Measurements from ENCODE around the gene ADGRD1.

The ADGRD1 gene

DNA sequence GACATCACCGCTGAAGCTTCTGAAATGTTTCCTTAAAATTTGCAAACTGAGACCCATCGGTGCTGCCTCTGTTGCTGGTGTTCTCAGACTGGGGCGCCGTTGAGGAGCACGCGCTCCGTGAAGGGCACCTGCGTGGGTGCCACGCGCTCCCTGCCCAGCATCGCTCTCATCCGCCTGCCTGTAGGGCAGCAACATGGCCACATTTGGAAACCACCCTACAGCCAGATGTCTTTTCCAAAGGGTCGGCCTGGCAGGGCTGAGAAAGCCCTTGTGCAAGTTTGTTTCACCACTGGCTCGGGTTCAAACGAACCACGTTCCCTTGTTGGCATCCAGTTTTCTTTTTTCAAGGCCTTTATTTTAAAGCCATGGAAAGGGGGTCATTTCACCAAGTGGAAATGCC lies 13.9 kb downstream of the ADGRD1 start:
- DNase-seq, result no peak

DNA sequence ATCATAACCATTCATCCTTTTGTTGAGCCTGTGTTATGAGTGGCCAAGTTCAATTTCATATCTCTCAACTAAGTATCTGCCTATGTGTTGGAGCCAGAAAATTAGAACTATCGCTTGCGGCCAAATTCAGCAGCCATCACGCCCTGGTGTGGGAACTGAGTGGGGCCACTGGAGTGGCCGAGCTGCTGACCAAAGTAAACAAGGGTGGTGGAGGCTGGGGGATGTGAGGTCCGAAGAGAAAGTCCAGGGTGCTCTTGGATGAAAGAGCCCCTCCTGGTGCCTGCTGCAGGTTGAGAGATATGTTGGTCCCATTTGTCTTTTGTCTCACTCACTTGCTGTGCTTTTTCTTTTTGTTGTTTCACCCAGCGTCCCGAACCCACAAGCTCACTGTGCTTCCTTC lies 14.9 kb downstream of the ADGRD1 start:
- DNase-seq, result no peak

DNA sequence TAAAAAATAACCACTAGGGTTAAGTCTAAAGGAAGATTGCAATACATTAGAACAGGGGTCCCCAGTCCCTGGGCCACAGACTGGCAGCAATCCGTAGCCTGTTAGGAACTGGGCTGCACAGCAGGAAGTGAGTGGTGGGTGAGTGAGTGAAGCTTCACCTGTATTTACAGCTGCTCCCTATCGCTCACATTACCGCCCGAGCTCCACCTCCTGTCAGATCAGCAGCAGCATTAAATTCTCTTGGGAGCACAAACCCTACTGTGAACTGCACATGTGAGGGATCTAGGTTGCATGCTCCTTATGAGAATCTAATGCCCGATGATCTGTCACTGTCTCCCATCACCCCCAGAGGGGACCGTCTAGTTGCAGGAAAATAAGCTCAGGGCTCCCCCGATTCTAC lies 15.5 kb downstream of the ADGRD1 start:
- no peak for DNase-seq

DNA sequence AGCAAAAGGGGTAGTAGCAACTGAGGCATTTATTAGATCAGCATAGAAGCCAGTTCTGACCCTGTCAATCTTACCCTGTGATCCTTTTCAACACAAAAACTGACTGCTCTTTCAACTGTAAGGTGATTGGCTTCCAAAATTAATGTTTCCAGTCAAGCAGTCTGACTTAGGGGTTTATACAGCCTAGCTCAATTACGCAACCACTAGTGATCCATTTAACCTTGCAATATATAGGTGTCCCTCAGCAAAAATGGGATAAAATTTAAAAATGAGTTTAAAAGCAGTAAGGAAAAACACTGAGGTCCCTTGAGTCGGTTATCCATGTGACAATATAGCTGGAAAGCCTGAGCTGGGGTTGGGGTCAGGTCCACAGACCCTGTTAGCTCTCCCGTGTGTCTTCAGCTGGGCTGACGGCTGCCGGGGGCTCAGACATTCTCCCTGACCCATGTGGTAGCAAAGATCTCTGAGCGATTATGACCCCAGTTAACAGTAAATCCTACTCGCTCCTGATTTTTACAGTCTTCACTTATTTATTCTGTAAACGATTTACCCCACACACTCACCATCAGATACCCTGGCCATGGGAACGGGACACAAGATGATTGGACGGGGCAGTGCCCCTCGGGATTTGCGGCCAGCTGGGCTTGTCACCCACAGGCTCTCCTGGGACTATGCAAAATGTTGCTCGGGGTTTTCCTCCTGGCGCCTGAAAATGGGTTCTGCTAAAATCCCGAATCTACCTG lies 16.6 kb downstream of the ADGRD1 start:
- no peak for DNase-seq

DNA sequence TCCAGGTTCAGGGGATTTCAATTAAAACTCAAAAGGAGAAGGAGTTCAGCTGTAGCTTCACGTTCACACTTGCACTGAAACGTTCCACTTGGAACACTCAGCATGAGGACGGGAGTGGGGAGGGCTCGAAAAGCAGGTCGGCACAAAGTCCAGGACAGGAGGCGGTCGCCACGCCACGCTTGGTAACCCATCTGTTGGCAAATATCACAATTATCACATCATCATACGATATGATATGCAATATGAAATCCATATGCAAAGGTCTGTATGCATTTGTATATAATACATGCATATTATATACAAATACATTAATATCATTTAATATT lies 17.2 kb downstream of the ADGRD1 start:
- DNase-seq, result no peak

DNA sequence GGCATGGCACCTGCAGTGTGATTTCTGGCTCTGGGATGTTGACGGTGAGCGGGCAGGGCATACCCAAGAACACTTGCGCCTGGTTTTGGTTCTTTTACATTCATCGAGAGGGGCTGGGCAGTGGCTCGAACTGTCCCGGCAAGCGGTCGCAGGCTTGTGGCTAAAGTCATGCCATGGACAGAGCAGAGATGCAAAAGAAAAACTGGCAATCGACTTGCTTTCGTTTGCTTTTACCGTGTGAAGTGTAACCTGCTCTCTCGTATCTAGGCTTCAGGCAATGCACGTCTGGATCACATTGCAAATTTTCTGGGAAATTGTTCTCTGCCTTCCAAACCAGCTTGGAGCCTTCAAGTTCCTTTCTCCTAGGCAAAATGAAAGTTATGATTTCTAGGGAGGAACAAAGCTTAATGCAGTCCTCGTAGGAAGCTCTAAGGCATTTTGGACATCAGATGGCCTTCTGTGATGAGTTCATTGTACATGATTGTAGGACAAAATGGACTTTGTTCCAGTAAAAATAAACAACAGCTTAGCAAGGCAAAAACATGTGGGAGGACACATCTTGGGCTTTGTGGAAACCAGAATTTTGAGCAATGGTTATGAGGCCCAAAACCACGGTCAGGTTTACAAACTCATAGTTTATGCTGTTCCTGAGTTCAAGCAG lies 18.3 kb downstream of the ADGRD1 start:
- no peak for DNase-seq

DNA sequence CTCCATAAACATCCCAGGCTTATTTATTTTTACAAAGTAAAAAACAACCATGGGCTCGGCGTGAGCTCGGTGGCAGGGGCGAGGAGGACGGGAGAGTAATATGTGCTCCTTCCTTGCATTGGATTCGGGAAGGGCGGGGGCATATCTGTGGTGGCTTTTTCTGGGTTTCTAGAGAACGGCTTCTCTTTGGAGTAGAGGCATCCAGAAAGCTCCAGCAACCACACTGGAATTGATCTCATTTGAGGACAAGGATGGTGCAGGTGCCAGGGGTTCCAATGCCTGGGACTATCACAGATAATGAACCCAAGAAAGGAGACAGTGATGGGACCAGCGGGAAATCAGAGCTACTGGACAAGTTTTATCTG lies 18.9 kb downstream of the ADGRD1 start:
- no peak for DNase-seq

DNA sequence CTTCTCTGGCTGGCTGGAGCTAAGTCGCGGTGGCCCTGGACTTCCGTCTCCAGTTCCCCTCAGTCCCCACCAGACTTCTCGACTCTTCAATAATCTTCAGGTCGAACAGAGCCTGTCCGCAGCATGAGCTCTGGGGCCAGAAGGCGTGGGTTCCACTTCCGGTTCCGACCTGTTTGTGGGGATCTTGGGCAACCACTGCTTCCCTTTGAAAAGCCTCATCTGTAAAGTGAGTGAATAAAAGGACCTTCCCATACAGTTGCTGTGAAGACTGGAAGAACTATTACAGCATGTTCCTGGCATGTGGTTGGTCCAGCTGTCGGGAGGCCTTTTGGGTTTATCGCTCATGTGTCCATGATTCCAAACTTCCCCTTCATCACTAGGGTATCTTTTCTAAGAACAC lies 19.4 kb downstream of the ADGRD1 start:
- DNase-seq, result peak; percentile 30 to 45 (median 34)

DNA sequence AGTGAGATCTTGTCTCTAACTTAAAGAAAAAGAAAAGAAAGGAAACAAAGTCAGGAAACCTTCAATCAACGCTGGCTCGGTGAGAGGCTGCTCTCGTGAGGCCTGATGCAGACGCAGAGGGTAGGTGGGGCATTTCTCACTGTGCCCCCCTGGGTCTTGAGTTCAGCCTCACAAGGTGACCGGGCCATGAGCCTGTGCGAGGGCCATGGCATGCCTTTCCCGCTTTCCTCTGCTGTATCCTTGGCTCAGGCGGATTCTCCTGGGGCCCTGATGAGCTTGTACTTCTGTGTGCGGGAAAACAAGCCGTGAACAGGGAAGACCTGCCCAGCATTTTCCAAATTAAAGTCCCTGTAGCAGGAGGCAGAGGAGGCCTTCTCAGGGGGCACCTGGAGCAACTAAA lies 20.2 kb downstream of the ADGRD1 start:
- no peak for DNase-seq

DNA sequence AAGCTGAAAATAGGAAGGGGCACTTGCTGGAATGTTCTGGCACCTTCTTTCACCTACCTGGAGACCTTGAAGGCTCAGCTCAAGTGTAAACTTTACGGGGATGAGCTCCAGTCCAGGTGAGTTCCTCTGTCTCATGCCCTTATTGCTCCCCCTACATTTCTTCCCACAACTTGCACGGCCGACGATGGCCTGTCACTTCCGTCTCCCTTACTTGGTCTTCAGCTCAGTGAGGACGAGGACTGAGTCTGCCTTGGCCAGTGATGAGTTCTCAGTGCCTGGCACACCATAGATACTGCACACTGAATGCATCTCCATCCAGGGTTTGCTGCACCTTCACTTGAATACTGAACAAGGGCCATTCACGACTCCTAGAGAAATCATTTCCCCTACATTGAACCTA lies 21.4 kb downstream of the ADGRD1 start:
- no peak for DNase-seq

DNA sequence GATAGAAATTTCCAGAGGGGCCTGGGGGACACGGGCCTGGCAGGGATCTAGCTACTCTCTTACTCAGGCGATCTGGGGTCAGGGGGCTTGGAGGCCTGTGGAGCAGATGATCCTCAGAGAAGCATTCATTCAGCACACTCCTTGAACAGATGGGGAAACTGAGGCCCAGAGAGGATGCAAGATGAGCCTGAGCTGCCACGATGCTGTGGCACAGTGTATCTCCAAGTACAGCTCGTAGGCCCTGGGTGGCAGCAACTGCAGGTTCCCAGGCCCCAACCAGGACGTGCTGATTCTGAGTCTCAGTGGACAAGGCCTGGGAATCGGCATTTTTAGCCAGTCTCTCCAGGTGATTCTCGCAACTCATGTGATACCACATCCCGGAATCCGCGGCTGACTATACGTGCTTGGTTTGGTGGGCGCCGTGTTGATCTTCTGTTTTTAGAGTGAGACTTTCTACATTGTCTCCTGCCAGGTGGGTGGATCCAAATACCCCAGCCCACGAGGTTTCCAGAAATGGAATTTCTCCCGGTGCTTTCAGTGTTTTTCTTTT lies 22.5 kb downstream of the ADGRD1 start:
- no peak for DNase-seq

DNA sequence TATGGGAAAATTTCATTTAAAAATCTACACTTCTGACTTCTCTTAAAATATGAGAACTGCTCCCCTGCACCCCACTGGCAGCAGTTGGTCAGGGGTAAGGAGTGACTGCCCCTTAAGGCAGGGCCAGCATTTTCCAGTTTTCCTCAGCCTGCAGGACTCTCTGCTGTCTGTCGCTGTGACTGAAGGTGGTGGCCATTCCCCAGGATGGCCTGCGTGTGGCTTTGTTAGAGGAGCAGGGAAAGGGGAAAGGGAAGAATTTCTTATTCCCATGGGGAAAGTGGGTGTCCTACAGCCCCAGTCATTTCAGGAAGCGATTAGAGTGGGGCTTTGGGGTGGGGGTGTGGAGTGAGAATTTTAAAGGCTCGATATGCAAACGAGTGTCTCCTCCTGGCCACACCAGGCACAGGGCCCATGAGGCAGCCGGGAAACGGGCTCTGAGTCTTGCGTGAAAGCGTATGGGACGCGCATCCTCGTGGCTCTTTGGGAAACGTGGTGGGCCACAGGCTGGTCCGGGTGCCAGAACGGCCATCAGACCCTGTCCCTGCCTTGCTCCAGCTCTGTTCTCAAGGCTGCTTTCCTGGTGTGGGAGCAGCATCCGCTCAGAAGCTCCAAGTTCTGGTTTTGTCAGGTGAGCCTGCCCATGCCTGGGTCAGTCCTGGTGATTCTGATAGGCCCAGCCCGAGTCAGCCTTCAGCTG lies 23.5 kb downstream of the ADGRD1 start:
- no peak for DNase-seq

DNA sequence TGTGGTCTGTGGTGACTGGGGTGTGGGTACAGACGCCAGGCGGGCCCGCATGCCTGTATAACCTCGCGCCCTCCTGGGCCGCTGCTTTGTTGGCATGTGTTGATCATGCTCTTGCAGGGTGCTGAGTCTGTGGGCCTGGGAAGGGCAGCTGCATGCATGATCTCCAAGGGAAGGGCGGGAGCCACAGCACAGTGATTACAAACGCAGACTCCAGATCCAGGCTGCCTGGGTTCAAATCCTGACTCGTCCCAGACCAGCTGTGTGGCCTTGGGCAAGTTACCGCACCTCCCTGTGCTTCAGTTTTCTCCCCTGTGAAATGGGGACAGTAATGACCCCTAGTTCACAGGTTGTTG lies 24.0 kb downstream of the ADGRD1 start:
- no peak for DNase-seq

DNA sequence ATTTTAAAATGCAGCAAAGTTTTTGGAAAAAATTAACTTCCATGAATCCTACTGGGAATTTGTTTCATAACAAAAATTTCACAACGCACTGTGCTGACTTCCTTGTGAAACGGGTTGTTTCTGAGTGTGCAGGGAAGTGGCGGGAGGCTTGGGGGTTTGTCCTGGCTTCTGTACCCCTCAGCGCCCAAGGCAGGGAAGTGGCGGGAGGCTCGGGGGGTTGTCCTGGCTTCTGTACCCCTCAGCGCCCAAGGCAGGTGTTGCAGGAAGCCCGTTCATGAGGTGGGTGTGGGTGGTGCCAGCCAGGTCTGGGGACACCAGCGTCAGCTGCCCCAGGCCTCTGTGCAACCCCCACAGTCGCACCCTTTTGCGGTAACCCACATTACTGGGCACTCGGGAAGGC lies 25.1 kb downstream of the ADGRD1 start:
- peak in 3 of 4 experiments; percentile 26 to 39 (median 31) for DNase-seq

DNA sequence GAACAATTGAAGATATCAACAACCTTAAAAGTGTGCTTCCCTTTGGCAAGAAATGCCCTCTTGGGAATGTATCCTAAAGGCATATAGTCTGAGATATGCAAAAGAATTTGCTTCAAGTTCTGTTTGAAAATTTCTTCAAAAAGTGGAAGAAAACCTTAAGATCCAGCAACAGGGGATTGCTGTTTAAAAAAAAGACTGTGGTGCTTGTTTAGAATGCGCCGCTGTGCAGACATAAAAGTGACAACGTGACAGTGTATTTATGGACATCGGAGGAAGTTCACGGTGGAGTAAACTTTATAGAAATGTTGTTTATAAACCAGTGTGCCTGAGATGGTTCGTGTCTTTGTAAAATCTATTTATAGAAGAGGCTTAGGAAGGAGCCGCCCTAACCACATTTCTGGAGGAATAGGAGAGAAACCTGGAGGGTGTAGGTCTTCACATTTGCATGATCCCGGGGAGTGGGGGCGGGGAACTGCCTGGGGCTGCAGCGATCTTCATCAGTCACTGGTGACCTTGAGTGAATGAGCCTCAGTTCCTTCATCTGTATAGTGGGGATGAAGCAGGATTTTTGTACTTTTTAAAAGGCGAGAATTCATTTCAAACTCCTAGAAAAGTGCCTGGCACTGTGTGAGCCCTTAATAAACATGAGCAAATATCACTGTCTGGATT lies 27.5 kb downstream of the ADGRD1 start:
- peak; percentile 11 to 69 (median 33) for DNase-seq

DNA sequence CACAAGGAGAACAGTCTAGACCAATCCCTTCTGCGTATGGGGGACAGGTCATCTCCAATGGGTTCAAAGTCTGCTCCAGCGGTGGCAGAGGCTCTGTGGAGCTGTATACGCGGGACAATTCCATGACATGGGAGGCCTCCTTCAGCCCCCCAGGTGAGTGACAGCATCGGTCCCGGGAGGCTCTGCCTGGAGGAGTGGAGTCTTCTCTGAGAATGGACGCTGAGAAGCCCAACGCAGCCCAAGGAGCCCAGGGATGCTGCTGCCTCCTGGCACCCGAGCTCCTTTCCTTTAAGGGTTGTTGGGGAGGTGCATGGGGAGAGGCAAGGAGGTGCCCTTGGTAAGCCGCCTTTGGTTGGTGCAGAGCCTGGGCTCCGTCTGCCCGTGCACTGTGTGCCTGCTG lies 28.2 kb downstream of the ADGRD1 start:
- DNase-seq, result no peak

DNA sequence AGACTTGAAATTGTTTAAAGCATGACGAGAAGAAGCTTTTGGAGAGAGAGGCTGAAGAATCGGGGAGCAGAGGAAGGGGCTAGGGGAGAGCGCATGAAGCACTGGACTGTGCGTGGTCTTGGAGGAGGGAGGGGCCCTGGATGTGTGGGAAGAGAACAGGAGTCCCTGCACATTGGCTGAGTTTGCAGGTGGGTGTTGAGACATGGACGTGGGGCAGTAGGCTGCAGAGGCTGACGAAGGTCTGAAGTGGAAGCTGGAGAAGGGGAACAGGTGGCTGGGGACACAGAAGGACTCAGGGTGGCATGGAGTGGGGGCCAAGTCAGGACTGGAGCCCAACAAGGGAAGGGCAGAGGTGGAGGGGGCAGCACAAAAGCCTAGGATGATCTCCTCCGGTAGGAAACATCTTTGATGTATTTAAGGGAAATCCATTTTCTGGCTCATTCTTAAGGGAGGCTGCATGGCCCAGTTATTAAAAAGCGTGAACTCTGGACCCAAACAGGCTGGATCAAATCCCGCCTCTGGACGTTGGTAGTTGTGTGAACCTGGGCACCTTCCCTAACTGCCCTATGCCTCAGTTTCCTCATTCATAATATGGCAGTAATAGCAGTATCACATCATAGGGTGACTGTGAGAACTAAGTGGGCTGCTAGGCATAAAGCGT lies 29.0 kb downstream of the ADGRD1 start:
- peak in 2 of 4 experiments; percentile 12 to 18 for DNase-seq

DNA sequence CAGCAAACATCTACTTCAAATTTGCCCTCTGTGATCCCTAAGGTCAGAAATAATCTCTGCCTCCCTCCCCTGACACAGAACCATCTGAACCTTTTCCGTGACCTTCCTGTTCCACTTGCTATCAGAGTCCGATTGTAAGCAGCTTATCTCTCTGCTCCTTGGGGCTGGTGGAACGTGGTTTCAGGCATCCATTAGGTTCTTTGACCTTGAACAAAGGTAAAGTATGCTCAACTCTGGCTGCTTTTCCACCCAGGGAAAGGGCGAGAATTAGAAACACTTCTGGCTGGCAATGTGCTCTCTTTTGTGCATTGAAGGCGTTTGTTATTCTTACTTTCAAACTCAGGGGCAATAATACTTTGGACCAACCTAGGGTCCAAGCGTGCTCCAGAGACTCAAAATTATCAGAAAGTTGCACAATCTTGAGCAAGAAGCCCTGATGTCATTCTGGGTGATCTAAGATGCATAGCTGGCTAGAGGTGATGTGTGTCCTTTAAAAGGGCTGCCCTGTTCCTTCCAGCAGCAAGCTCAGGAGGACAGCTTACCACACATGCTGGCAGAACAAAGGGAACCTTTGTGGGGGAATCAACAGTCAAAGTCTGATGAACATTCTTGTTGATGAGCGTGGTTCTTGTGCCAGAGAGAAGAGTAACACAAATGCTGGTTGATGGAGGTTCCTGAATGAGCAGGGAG lies 29.8 kb downstream of the ADGRD1 start:
- peak; percentile 10 to 50 (median 39) for DNase-seq

DNA sequence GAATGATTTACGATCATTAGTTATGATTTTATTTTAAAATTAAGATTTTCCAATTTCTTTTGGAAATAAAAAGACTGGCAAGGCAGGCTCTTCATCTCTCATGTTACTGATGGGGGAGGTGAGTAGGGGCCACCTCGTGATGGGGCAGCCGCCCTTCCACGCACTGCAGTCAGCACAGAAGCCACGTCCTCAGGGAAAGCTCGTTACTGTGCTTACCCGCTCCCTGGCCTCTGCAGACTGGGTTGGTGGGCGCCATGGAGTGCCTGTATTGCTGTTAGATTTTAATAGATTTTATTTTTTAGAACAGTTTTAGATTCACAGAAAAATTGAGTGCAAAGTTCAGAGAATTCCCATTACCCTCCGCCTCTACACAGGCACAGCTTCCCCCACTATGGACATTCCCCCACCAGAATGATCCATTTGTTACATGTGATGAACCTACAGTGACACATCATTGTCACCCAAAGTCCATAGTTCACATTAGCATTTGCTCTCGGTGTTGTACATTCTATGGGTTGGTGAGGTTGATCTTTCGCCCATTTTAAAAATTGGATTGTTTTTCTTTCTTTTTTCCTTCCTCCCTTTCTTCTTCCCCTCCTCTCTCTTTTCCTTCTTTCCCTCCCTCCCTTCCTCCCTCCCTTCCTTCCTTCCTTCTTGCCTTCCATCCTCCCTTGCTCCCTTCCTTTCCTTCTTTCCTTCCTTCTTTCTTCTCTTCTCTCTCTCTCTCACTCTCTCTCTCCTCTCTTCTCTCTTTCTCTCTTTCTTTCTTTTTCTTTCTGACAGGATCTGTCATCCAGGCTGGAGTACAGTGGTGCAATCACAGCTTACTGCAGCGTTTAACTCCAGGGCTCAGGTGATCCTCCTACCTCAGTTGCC lies 30.7 kb downstream of the ADGRD1 start:
- no peak for DNase-seq

DNA sequence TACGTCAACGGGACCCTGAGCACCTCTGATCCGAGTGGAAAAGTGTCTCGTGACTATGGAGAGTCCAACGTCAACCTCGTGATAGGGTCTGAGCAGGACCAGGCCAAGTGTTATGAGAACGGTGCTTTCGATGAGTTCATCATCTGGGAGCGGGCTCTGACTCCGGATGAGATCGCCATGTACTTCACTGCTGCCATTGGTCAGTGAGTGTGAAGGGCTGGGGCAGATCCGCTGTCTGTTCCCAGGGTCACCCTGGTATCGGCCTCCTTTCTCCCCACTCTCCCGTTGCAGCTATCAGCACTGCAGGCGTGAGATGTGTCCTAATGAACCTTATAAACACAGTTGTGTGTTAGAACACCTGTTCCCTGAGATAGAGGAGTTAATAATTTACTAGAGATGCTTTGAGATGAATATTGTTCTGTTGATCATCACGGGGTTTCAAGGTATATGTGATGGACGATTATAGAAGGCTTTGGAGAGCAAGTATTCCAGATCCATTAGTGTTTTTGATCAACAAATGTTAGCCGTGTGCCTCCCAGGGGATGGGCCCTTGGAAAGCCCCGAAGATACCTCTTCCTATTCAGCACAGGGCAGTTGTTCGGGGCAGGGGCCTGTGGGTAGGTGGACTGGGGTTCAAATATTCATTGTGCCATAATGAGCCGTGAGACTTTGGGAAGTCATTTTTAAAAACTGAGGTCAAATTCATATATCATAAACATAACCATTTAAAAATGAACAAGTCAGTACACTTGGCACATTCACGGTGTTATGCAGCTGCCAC lies 33.6 kb downstream of the ADGRD1 start:
- no peak for DNase-seq

Measured in suppressor macrophage (primary cell).